ENCODE results near the gene ANTXRL. TPM values are rescaled to one million over a fixed set of nuclear protein-coding genes. Genes with fewer than 3 reads are reported as not detected.
"Not testable (repeated sequence)": the region's sequence is repeated elsewhere in the genome, so short reads cannot be mapped to it uniquely, and the experiment has no call there.

The ANTXRL gene
- total RNA-seq, 1 donor from 2014 or later: not detected

DNA sequence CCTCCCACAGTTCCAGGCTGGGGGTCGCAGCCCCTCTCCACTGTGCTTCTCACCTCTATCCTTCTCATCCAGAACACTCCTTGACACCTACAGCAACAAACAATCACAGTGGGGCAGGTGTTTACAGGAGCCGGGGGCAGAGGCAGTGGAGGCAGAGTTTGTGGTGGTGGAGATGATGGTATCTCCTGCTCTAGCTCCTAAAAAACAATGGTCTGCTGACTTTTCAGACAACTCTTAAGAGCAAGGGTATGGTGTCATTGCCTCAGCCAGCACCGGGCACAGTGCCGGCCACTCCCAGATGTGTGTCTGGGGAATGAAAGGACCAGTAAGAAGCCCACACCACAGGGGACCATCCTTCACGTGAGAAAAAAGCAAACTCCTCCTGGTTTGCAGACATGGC lies 36.3 kb upstream of the ANTXRL start:
- Mint-ChIP-seq H3K36me3 (ENCODE audit: low read depth) (peaks cover 4% of the 10 kb centered on the region), H3K9me3 (no peaks in the 10 kb centered on the region), H3K27me3 (ENCODE audit: low read depth) (no peaks in the 10 kb centered on the region), H3K4me1 (ENCODE audit: low read depth) (no peaks in the 10 kb centered on the region), H3K27ac (no peak overlapping the region), H3K4me3 (ENCODE audit: low read depth) (no peak overlapping the region)
- intact Hi-C loops (cut with micrococcal nuclease): no loop called here
- no peak for DNase-seq (ENCODE audit: low spot score)

DNA sequence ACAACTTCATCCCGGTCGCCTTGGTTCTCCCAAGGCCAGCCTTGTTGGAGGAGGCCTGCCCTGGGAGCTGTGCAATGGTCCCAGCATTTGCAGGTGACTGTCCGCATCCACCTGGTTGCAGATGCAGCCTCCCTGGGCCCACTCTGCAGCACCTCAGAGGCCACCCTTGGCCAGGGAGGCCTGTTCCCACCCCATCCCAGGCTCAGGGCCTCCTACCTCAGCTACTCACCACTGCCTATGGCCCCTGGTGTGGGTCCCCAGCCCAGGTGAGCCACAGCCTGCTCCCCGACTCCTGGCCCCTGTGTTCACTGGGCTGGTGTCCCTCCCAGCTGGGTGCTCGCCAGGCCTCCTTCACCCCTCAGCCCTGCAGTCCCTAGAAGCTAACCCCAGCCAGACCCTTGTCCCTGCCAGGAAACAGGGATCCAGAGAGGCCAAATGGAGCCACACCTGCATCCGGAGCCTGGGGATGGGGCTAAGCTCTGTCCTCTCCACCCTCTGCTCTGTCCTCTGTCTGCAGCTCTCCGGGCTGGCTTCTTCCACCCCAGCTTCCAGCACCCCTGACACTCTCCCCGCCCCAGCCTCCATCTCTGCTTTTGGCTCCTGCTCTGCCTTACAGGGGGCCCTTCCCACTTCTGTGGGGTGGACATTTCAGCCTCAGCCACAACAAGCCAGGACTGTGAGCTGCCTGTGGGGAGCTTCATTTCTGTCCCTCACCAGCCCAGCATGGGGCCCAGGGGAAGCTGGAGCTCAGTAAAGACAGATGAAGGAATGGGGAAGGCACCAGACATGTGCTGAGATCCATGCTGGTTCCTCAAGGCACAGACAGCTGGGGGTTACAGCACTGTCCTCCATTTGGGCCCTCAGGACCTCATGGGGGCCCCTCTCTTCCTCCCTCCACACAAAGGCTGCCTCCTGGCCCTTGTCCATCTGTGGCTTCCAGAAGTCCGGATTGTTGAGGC lies 35.6 kb upstream of the ANTXRL start:
- peaks cover 4% of the 10 kb centered on the region for H3K36me3 Mint-ChIP-seq (ENCODE audit: low read depth)
- H3K9me3 Mint-ChIP-seq: no peaks in the 10 kb centered on the region
- peaks cover 2% of the 10 kb centered on the region for H3K4me1 Mint-ChIP-seq (ENCODE audit: low read depth)
- no peak for DNase-seq (ENCODE audit: low spot score)
- intact Hi-C loops (cut with micrococcal nuclease): no loop called here
- H3K27ac Mint-ChIP-seq: no peak overlapping the region
- no peak overlapping the region for H3K4me3 Mint-ChIP-seq (ENCODE audit: low read depth)
- no peaks in the 10 kb centered on the region for H3K27me3 Mint-ChIP-seq (ENCODE audit: low read depth)

DNA sequence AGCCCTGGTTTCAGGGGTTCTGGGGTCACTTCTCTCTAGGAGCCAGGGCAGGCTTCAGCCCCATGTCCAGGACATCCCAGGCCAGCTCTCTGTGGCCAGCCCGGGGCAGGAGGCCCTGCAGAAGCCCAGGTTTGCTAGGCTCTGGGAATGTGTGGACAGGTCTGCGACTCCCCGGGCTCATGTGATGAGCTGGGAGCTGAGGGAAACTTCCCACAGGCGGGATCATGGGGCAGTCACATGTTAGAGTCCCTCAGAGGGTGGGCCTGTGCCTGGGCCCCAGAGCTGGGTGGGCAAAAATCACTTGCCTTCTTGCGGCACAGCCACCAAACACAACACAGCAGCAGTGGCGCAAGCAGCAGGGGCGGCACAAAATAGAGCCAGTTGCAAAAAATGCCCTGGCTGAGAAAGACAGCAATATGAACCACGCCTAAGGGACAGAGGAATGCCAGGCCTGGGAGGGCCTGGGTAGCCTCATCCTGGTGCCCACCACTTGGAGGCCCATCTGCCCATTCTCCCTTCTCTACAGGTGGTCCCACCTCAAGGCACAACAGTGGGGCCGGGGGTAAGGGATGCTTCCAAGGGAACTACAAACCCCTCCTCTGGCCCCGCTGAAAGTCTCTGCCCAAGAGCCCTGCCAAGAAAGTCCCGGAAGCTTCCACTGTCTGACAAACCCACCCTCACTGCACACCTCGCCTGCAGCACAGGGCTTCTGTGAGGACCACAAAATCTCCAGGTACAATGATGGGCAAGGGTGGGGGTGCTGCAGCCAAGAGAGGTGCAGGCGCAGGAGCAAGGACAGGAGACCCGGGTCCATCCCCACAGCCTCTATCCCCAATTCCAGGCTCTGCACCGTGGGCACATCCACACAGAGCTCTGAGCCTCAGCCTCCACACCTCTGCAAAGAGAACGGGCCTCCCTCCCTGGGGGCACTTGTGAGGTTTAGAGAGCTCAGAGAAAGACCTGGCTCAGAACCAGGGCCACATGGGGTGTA lies 34.6 kb upstream of the ANTXRL start:
- H3K9me3 Mint-ChIP-seq: no peaks in the 10 kb centered on the region
- peaks cover 4% of the 10 kb centered on the region for H3K36me3 Mint-ChIP-seq (ENCODE audit: low read depth)
- no peak overlapping the region for H3K27ac Mint-ChIP-seq
- intact Hi-C loops (cut with micrococcal nuclease): no loop called here
- no peak for DNase-seq (ENCODE audit: low spot score)
- H3K4me3 Mint-ChIP-seq (ENCODE audit: low read depth): no peak overlapping the region
- H3K4me1 Mint-ChIP-seq (ENCODE audit: low read depth): peaks cover 2% of the 10 kb centered on the region
- no peaks in the 10 kb centered on the region for H3K27me3 Mint-ChIP-seq (ENCODE audit: low read depth)

DNA sequence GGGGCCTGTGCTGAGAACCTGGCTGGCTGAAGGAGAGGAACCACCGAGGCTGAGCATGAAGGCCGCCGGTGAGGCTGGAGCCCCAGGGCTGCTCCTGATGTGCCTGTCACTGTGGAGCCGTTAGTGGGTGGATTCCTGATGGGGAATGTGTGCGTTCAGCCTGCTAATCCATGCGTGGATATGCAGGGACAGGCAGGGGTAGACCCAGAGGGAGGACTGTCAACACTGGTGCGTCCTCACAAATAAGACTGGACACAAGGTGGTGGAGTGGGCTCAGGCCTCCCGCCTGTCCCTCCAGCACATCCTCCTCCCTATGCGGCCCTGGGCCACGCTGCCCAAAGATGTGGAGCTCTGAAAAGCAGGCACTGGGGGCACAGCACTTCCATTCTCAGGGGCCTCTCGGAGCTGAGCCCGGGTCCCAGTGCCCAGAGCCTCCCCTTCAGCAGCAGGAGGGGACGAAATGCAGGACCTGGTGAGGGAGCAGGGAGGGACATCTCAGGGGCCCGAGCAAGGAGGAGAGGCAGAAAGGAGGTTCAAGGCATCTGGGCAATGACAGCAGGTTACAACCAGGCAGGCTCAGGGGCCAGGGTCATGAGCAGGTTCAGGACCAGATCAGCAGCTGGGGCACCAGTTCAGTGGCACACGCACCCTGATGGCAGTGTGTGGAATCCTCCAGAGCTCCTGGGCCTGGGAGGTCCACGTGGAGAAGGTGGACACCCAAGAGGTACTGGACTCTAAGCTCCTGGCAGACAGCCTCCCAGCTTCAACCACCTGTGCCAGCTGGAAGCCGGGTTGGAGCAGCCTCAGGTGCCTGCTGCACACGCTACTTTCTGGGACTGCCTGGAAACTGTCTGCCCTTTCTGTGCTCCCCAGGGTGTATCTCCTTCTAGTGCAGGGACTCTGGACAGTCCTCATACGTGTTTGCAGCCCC lies 33.5 kb upstream of the ANTXRL start:
- Mint-ChIP-seq H3K27me3 (ENCODE audit: low read depth) (no peaks in the 10 kb centered on the region), H3K4me3 (ENCODE audit: low read depth) (no peak overlapping the region), H3K4me1 (ENCODE audit: low read depth) (peaks cover 2% of the 10 kb centered on the region), H3K27ac (no peak overlapping the region), H3K36me3 (ENCODE audit: low read depth) (peaks cover 4% of the 10 kb centered on the region), H3K9me3 (no peaks in the 10 kb centered on the region)
- DNase-seq (ENCODE audit: low spot score): no peak
- intact Hi-C loops (cut with micrococcal nuclease): no loop called here

DNA sequence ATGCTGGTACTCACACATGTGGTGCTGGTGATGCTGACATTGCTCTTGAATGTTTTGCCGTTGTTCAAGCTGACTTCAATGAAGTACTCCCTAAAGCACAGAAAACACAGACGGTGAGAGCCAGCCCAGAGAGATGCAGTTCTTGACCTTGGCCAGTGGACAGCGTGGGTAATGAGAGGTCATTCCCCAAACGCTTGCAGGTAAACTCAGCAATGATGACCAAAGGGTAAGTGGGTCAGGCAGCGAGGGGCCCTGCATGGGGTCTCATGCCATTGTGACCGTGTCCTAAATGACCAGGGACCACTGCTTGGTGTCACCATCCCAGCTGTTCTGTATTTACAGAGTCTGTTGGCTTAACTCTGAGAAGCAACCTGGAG lies 32.8 kb upstream of the ANTXRL start:
- Mint-ChIP-seq H3K27me3 (ENCODE audit: low read depth) (peaks cover 2% of the 10 kb centered on the region), H3K9me3 (no peaks in the 10 kb centered on the region), H3K4me3 (ENCODE audit: low read depth) (no peak overlapping the region), H3K36me3 (ENCODE audit: low read depth) (peaks cover 8% of the 10 kb centered on the region), H3K4me1 (ENCODE audit: low read depth) (peaks cover 5% of the 10 kb centered on the region), H3K27ac (no peak overlapping the region)
- no peak for DNase-seq (ENCODE audit: low spot score)
- intact Hi-C loops (cut with micrococcal nuclease): no loop called here

DNA sequence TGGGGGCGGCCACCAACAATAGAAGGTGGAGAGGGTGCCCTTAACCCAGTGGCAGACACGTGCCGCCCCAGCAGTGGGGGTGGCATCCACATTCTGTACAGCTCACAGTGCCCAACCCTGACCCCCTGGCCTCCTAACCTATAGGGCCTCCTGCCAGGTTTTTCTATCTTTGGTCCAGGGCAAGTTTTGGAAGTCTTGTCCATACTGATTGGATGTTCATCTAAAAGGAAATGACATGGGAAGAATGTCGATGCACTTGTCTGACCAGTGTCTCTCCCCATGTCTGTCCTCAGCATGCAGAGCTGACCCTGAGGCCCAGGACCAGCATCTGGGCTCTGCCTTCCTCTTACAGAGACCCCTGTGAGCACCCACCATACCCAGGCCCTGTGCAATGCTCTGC lies 32.3 kb upstream of the ANTXRL start:
- Mint-ChIP-seq H3K4me3 (ENCODE audit: low read depth) (no peak overlapping the region), H3K27me3 (ENCODE audit: low read depth) (peaks cover 2% of the 10 kb centered on the region), H3K9me3 (no peaks in the 10 kb centered on the region), H3K36me3 (ENCODE audit: low read depth) (peaks cover 8% of the 10 kb centered on the region), H3K4me1 (ENCODE audit: low read depth) (peaks cover 5% of the 10 kb centered on the region), H3K27ac (no peak overlapping the region)
- intact Hi-C loops (cut with micrococcal nuclease): no loop called here
- DNase-seq (ENCODE audit: low spot score): no peak

DNA sequence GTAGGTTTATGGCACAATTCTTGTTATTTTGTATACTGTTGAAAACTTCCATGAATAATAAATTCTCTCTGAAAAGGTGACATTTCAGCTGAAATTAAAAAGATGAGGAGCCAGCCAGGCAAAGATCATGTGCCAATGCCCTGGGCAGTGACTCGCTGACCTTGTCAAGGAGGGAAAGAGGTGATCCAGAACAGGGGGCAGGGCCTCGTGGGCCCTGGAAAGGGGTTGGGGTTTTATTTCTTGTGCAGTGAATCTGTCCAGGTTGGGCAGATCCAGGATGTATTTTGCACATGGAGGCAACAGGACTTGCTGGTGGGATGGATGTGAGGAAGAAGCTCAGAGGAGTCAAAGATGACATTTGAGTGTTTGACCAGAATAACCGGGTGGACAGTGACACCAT lies 31.6 kb upstream of the ANTXRL start:
- intact Hi-C loops (cut with micrococcal nuclease); H3K27me3 Mint-ChIP-seq (ENCODE audit: low read depth); H3K27ac Mint-ChIP-seq; H3K36me3 Mint-ChIP-seq (ENCODE audit: low read depth); H3K4me1 Mint-ChIP-seq (ENCODE audit: low read depth); H3K9me3 Mint-ChIP-seq; H3K4me3 Mint-ChIP-seq (ENCODE audit: low read depth); DNase-seq (ENCODE audit: low spot score): not testable (repeated sequence)

DNA sequence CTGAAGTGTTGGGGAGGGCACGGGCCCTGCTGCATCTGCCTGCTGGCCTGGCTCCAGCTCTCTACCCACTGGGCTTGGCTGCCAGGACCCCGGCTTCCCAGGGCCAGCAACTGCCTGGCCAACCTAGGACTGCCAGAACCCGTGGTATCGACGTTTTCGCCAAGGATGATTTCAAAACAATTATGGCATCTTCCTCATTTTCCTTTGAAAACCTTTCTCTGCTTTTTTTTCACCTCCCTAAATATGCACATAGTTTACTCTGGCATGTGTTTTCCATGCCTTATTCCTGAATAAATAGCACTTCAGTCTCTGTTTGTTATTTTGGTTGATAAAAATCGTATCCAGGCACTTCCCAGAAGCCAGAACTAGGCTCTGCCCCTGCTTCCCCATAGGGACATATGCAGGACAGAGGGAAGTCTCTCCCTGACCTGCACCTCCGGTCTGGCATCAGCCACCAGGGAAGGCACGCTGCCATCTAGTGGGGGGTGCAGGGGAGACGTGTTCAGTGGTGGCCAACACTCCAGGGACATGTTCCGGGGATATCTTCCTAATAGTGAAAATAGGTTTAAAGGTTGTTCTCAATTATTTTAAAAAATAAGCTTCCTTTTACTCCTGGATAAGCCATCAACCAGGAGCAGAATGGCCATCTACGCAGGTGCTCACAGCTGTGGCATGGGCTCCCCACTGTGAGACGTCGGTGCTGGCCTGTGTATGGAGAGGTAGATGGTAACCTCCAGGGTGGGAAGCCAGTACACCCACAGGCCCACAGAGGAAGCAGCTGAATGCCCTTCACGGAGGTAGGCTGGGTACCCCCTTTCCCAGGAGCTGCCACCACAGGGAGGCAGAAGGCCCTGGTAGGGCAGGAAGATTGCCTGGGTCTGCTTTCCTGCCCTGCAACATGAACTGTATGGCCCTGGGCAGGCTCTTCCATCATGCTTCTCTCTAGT lies 30.7 kb upstream of the ANTXRL start:
- H3K4me3 Mint-ChIP-seq (ENCODE audit: low read depth): no peak overlapping the region
- peaks cover 13% of the 10 kb centered on the region for H3K36me3 Mint-ChIP-seq (ENCODE audit: low read depth)
- no peak overlapping the region for H3K27ac Mint-ChIP-seq
- intact Hi-C loops (cut with micrococcal nuclease): no loop called here
- peaks cover 5% of the 10 kb centered on the region for H3K4me1 Mint-ChIP-seq (ENCODE audit: low read depth)
- peaks cover 2% of the 10 kb centered on the region for H3K27me3 Mint-ChIP-seq (ENCODE audit: low read depth)
- H3K9me3 Mint-ChIP-seq: no peaks in the 10 kb centered on the region
- no peak for DNase-seq (ENCODE audit: low spot score)

DNA sequence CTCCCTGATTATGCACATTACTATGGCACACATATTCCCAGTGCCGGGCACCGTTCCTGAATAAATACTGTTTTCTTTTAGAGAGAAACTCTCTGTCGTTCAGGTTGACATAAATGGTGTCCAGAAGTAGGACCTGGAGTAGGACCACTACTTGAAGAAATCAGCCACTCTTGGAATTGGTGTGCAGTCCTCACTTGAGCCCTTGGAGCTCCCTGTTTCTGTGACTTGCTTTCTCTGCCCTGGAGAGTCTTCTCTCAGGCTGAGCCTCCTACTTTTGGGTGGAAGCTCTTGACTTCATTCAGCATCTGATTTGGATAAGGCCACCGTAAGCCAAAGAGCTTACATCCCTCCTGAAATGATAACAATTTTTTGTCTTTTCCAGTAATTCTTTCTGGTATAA lies 29.7 kb upstream of the ANTXRL start:
- peaks cover 7% of the 10 kb centered on the region for H3K4me1 Mint-ChIP-seq (ENCODE audit: low read depth)
- peaks cover 19% of the 10 kb centered on the region for H3K36me3 Mint-ChIP-seq (ENCODE audit: low read depth)
- H3K27ac Mint-ChIP-seq: no peak overlapping the region
- H3K27me3 Mint-ChIP-seq (ENCODE audit: low read depth): peaks cover 2% of the 10 kb centered on the region
- intact Hi-C loops (cut with micrococcal nuclease): no loop called here
- H3K4me3 Mint-ChIP-seq (ENCODE audit: low read depth): no peak overlapping the region
- no peaks in the 10 kb centered on the region for H3K9me3 Mint-ChIP-seq
- no peak for DNase-seq (ENCODE audit: low spot score)

DNA sequence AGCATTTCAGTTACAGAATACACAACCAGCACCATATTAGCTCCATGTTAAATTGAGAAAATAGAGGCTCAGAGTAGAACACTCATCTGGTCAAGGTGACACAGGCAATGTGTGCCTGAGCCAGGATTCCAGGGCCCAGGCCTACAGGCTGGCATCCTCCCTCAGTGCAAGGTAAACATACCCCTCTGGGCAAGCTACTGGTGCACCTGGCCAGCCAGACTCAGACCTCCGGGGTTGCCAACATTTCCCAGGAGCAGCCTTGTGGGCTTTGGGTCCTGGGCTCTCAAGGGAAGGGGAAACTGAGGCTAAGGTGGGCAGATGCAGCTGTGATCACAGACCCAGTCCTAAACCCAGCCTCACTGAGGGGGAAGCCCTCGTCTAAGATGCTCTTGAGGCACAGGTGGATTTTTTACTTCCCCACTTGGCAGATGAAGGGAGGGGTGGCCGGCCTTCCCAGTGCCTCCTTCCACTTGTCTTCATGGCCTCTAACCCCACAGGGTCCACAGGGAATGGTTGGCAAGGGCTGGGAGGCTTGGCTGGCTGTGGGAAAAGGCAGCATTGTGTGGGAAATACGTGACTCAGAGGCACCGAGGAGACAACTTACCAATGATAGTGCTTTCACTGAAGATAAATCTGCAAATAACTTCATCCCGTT lies 23.8 kb upstream of the ANTXRL start:
- H3K4me1 Mint-ChIP-seq (ENCODE audit: low read depth); H3K27me3 Mint-ChIP-seq (ENCODE audit: low read depth); H3K4me3 Mint-ChIP-seq (ENCODE audit: low read depth); DNase-seq (ENCODE audit: low spot score); H3K9me3 Mint-ChIP-seq; intact Hi-C loops (cut with micrococcal nuclease); H3K27ac Mint-ChIP-seq: not testable (repeated sequence)
- H3K36me3 Mint-ChIP-seq (ENCODE audit: low read depth): peaks cover 25% of the 10 kb centered on the region

DNA sequence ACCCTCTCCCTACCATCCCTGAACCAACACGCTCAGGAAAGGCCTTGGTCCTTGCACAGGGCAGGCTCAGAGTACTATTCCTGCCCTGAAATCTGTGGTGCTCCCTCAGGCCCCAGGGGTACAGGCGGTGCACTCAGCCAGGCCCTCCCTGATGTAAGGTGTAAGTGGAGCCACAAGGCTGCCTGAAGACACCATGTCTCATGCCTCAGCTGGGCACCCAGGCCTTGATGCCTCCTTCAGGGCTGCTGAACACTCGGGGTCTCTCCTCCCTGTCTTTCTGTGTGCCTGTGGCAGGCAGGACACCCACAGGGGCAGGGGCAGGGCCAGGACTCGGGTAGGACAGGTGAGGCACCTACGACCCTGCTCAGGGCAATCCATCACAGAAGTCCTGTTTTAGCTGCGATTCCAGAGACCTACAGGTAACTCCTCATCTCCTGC lies 22.9 kb upstream of the ANTXRL start:
- Mint-ChIP-seq H3K36me3 (ENCODE audit: low read depth) (peaks cover 21% of the 10 kb centered on the region), H3K4me3 (ENCODE audit: low read depth) (no peak overlapping the region), H3K27ac (no peak overlapping the region), H3K4me1 (ENCODE audit: low read depth) (peaks cover 4% of the 10 kb centered on the region), H3K9me3 (no peaks in the 10 kb centered on the region), H3K27me3 (ENCODE audit: low read depth) (no peaks in the 10 kb centered on the region)
- intact Hi-C loops (cut with micrococcal nuclease): no loop called here
- DNase-seq (ENCODE audit: low spot score): no peak
